ENCODE results near the gene CACNG4. TPM values are rescaled to one million over a fixed set of nuclear protein-coding genes. Genes with fewer than 3 reads are reported as not detected.

CACNG4 gene
- total RNA-seq, 2 donors from 2014 or later, result 9.5 to 12.9 TPM

DNA sequence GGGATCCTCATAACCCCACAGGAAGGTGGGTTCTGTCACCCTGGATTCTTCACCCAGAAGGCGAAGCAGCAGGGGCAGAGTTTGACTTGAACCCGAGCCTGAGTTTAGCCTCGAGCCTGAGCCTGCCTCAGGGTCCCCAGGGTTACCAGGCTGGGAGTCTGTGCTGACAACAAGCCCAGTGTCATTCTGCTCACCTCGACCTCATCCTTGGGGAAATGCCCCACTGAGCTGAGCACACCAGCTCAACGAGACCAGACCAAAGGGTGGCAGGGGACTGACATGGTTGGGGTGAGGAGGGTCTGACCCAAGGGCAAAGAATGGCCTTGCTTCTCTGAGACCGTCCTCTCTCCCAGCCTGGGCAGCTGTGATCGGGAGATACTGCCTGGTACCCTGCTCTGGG lies 20.2 kb downstream of the CACNG4 start:
- Histone ChIP-seq H3K36me3 (no peaks in the 10 kb centered on the region), H3K27me3 (replicated peaks; ENCODE audit: insufficient read depth) (no peaks in the 10 kb centered on the region), H3K4me3 (no peak overlapping the region), H3K27ac (no peak overlapping the region), H3K4me1 (replicated peaks) (no peaks in the 10 kb centered on the region), H3K9me3 (no peaks in the 10 kb centered on the region)
- 77% methylated on average over 7 of the region's 7 CpGs for WGBS
- intact Hi-C loops (cut with DNase I), result no loop called here
- TF ChIP-seq POLR2AphosphoS5 (IDR thresholded peaks at IDR 0.05) (no peak), POLR2A (IDR thresholded peaks at IDR 0.05) (no peak)
- TF ChIP-seq, protein P1, sequence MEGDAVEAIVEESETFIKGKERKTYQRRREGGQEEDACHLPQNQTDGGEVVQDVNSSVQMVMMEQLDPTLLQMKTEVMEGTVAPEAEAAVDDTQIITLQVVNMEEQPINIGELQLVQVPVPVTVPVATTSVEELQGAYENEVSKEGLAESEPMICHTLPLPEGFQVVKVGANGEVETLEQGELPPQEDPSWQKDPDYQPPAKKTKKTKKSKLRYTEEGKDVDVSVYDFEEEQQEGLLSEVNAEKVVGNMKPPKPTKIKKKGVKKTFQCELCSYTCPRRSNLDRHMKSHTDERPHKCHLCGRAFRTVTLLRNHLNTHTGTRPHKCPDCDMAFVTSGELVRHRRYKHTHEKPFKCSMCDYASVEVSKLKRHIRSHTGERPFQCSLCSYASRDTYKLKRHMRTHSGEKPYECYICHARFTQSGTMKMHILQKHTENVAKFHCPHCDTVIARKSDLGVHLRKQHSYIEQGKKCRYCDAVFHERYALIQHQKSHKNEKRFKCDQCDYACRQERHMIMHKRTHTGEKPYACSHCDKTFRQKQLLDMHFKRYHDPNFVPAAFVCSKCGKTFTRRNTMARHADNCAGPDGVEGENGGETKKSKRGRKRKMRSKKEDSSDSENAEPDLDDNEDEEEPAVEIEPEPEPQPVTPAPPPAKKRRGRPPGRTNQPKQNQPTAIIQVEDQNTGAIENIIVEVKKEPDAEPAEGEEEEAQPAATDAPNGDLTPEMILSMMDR (IDR thresholded peaks at IDR 0.05), result no peak
- no peak for DNase-seq (ENCODE audit: low spot score)

DNA sequence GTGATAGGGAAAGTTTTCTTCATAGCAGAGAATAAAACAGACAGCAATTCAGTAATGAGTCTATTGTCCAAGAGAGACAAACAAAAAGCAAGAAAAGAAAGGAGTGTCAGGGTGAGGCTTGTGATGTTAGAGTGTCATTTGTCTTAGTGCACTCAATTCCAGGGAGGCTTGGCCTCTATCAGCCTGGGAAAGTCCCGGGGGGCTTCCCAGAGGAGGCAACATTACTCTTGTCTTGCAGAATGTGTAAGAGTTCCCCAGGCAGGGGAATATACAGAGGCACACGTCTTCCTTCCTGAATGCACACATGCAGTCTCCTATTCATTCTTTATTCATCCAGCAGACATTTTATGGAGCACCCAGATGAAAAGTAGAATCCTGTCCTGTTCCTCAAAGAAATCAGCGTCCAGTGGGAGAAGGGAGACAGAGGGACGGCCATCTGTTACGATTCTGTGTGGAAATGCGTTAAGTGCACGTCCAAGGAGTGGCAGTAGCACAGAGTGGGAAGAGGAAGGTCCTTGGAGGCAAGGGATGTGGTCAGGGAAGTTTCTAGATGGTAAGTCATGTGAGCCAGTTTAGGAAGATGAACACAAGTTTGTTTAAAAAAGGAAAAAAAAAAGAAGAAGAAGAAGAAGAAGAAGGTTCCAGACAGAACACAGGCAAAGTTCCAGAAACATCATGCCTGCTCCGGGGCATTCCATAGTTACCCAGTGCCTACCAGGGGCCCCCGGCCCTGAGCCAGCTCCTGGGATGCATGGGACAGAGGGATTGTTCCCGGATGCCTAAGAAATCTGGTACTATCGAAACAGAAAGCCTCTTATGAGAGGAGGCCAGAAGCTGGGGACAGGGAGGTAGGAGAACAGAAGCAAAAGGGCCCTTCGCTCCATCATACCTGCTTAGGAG lies 21.1 kb downstream of the CACNG4 start:
- Histone ChIP-seq H3K4me1 (replicated peaks) (no peaks in the 10 kb centered on the region), H3K27ac (no peak overlapping the region), H3K27me3 (replicated peaks; ENCODE audit: insufficient read depth) (no peaks in the 10 kb centered on the region), H3K9me3 (no peaks in the 10 kb centered on the region), H3K4me3 (no peak overlapping the region), H3K36me3 (no peaks in the 10 kb centered on the region)
- TF ChIP-seq, protein P1 (IDR thresholded peaks at IDR 0.05), result no peak
- TF ChIP-seq POLR2A (IDR thresholded peaks at IDR 0.05) (no peak), POLR2AphosphoS5 (IDR thresholded peaks at IDR 0.05) (no peak)
- 85% methylated on average over 12 of the region's 12 CpGs for WGBS
- no peak for DNase-seq (ENCODE audit: low spot score)
- intact Hi-C loops (cut with DNase I), result no loop called here

DNA sequence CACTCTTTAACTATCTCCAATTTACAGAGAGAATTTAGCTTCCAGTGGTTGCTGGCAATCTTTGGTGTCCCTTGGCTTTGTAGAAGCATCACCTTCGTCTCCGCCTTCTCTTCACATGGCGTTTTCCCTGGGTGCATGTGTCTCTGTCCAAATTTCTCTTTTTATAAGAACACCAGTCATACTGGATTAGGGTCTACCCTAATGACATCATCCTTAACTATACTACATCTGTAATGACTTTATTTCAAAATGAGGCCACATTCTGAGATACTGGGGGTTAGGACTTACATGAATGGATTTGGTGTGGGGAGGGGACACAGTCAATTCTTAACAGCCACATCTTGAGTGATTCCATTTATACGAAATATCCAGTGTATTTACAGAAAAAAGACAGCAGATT lies 22.2 kb downstream of the CACNG4 start:
- no peak overlapping the region for H3K4me3 ChIP-seq
- H3K9me3 ChIP-seq, result no peaks in the 10 kb centered on the region
- 89% methylated on average over 4 of the region's 4 CpGs for WGBS
- TF ChIP-seq, protein P1 (IDR thresholded peaks at IDR 0.05), result no peak
- TF ChIP-seq POLR2A (IDR thresholded peaks at IDR 0.05) (no peak), POLR2AphosphoS5 (IDR thresholded peaks at IDR 0.05) (no peak)
- intact Hi-C loops (cut with DNase I), result no loop called here
- H3K27me3 ChIP-seq (replicated peaks; ENCODE audit: insufficient read depth), result no peaks in the 10 kb centered on the region
- H3K4me1 ChIP-seq (replicated peaks), result no peaks in the 10 kb centered on the region
- H3K36me3 ChIP-seq, result no peaks in the 10 kb centered on the region
- no peak overlapping the region for H3K27ac ChIP-seq
- DNase-seq (ENCODE audit: low spot score), result no peak

DNA sequence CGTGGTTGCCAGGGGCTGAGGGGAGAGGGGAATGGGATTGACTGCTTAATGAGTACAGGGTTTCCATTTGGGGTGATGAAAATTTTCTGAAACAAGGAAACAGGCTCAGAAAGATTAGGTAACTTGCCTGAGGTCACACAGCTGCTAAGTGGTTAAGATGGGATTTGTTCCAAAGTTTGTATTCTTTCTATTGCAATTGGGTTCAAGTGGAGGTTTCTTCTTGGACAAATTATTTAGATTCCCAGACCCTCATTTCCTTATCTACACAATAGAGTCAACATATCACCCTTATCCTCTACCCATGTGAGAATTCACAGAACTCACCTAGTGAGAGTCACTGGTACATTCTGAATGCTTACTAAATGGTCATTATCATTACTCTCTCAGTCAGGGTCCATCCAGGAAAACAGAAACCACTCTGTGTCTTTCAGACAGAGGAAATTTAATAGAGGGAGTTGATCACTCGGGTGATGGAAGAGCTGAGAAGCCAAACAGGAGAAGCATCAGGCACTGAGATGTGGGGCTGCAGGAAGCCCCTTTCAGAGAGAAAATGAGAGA lies 22.6 kb downstream of the CACNG4 start:
- Histone ChIP-seq H3K36me3 (no peaks in the 10 kb centered on the region), H3K9me3 (no peaks in the 10 kb centered on the region), H3K4me1 (replicated peaks) (no peaks in the 10 kb centered on the region), H3K27ac (no peak overlapping the region), H3K27me3 (replicated peaks; ENCODE audit: insufficient read depth) (no peaks in the 10 kb centered on the region), H3K4me3 (no peak overlapping the region)
- no peak for DNase-seq (ENCODE audit: low spot score)
- TF ChIP-seq, protein P1 (IDR thresholded peaks at IDR 0.05), result no peak
- no peak for TF ChIP-seq POLR2A (IDR thresholded peaks at IDR 0.05)
- TF ChIP-seq POLR2AphosphoS5 (IDR thresholded peaks at IDR 0.05), result no peak
- intact Hi-C loops (cut with DNase I), result no loop called here
- WGBS, result 77% methylated on average over 2 of the region's 2 CpGs
